Measurements from ENCODE around the gene PRR13.

GRCh38 chr12:53466640-53467039, 25.1 kb downstream of the PRR13 start:
- TF ChIP-seq ELF4 (IDR thresholded peaks at IDR 0.05) (no peak), CTBP1 (IDR thresholded peaks at IDR 0.05; ENCODE audit: borderline replicate concordance) (no peak), FOXA1 (IDR thresholded peaks at IDR 0.05) (no peak), FOXK2 (IDR thresholded peaks at IDR 0.05) (no peak), SP1 (IDR thresholded peaks at IDR 0.05) (no peak), PKNOX1 (IDR thresholded peaks at IDR 0.05) (no peak), NFRKB (IDR thresholded peaks at IDR 0.05) (no peak), SUZ12 (IDR thresholded peaks at IDR 0.05) (no peak), ZNF384 (IDR thresholded peaks at IDR 0.05) (no peak), BHLHE40 (IDR thresholded peaks at IDR 0.05; ENCODE audit: borderline replicate concordance) (no peak), TARDBP (IDR thresholded peaks at IDR 0.05) (no peak), FOXM1 (IDR thresholded peaks at IDR 0.05; ENCODE audit: borderline replicate concordance) (no peak)

Data from HEK293T (cell line).